Panc1 (cell line): ENCODE measurements around the gene HDAC1. TPM values are rescaled to one million over a fixed set of nuclear protein-coding genes. Genes with fewer than 3 reads are reported as not detected.

Source experiments
- ATAC-seq: fragments of 200-7000 bp; cut with Tn5 transposase; 2 replicates; pipeline ENCODE4 v1.9.1; 2020; ENCODE audit warnings: mild to moderate bottlenecking, moderate library complexity
- BruUV-seq: library from RNA; stranded (reverse); fragments of 400-500 nt; replicated peaks from 2 replicates; lab custom pipeline; 2021; lab: Mats Ljungman, UMichigan
- CTCF ChIA-PET: fragments of 300-600 bp; sonication (Branson Sonifier 250); formaldehyde crosslinking; loops from one replicate; lab custom pipeline; 2022; ENCODE audit warnings: antibody characterized with exemption; lab: Charles Lee
- POLR2A ChIA-PET: fragments of 300-600 bp; sonication (Branson Sonifier 250); formaldehyde crosslinking; loops from one replicate; lab custom pipeline; 2022; ENCODE audit warnings: antibody characterized with exemption; lab: Charles Lee
- DNase-seq: peaks from one replicate; pipeline ENCODE4 v3.0.0-alpha.2; 2010; ENCODE audit warnings: low read depth, low spot score
- H3K27ac ChIP-seq: 2 replicates; pipeline ENCODE4 v1.5.1; 2011; ENCODE audit warnings: mild to moderate bottlenecking, low read length, inconsistent platforms
- H3K27me3 ChIP-seq: fragments of 200-500 bp; sonication (Bioruptor generic); 2 replicates; pipeline ENCODE4 v1.6.0; 2014; ENCODE audit warnings: low read length, inconsistent platforms; ENCODE audit not compliant: control insufficient read depth, insufficient read depth
- H3K36me3 ChIP-seq: fragments of 200-500 bp; sonication (Bioruptor generic); 2 replicates; pipeline ENCODE4 v1.5.1; 2014; ENCODE audit warnings: inconsistent platforms, mild to moderate bottlenecking, low read length, moderate library complexity; ENCODE audit not compliant: control insufficient read depth, insufficient read depth
- H3K4me1 ChIP-seq: 2 replicates; pipeline ENCODE4 v1.5.1; 2011; ENCODE audit warnings: inconsistent platforms, mild to moderate bottlenecking, low read length, moderate library complexity; ENCODE audit not compliant: control insufficient read depth, insufficient read depth
- H3K4me3 ChIP-seq, 2 experiments: 2 replicates each; pipeline ENCODE4 v1.5.1; 2011 to 2012; ENCODE audit warnings: low read depth in 2 of 2, low read length in 2 of 2, mild to moderate bottlenecking in 2 of 2, inconsistent platforms in 1 of 2, moderate library complexity in 1 of 2
- H3K9me3 ChIP-seq: fragments of 200-500 bp; sonication (Bioruptor generic); 2 replicates; pipeline ENCODE4 v1.5.1; 2014; ENCODE audit warnings: low read depth, mild to moderate bottlenecking, inconsistent platforms, low read length, moderate library complexity; ENCODE audit not compliant: control insufficient read depth, insufficient read depth
- POLR2AphosphoS5 ChIP-seq: IDR thresholded peaks from 2 replicates; pipeline ENCODE4 v1.6.1; 2012; ENCODE audit warnings: mild to moderate bottlenecking, low read depth, low read length, moderate library complexity
- SIN3A ChIP-seq: IDR thresholded peaks from 2 replicates; pipeline ENCODE4 v1.6.1; 2012; ENCODE audit warnings: low read depth, mild to moderate bottlenecking, low read length, moderate library complexity, borderline replicate concordance; ENCODE audit not compliant: insufficient read depth
- TCF7L2 ChIP-seq: IDR thresholded peaks from 2 replicates; pipeline ENCODE4 v1.6.1; 2011; ENCODE audit warnings: mild to moderate bottlenecking, low read depth, low read length, inconsistent platforms
- in situ Hi-C: cut with HindIII; loops from 2 replicates; pipeline ENCODE4 v1.10.0; 2016; ENCODE audit warnings: low sequenced_read_pairs, low pct_unique_long_range_greater_than_20kb
- intact Hi-C: fragments of 100-400 bp; cut with micrococcal nuclease; formaldehyde crosslinking; loops from one replicate; pipeline ENCODE4 v1.10.0; 2022; ENCODE audit not compliant: unreplicated experiment
- total RNA-seq: library from RNA; stranded (reverse); gene quantifications from one replicate; pipeline ENCODE4 v1.2.1, GENCODE V29; 2021; ENCODE audit not compliant: unreplicated experiment
- TF ChIP-seq, protein P1 (sequence below), 2 experiments: IDR thresholded peaks; 2 replicates each; pipeline ENCODE4 v1.6.1; 2011 to 2012; ENCODE audit warnings: low read depth in 2 of 2, control low read depth in 1 of 2, low read length in 1 of 2, mild to moderate bottlenecking in 1 of 2, moderate library complexity in 1 of 2; ENCODE audit not compliant: insufficient read depth in 1 of 2
- TF ChIP-seq, protein P2 (sequence below): fragments of 450-650 bp; IDR thresholded peaks from 2 replicates; pipeline ENCODE4 v1.5.1; 2017; ENCODE audit warnings: mild to moderate bottlenecking

Gene HDAC1
- total RNA-seq, 1 experiment from 2014 or later, result 256 TPM

DNA sequence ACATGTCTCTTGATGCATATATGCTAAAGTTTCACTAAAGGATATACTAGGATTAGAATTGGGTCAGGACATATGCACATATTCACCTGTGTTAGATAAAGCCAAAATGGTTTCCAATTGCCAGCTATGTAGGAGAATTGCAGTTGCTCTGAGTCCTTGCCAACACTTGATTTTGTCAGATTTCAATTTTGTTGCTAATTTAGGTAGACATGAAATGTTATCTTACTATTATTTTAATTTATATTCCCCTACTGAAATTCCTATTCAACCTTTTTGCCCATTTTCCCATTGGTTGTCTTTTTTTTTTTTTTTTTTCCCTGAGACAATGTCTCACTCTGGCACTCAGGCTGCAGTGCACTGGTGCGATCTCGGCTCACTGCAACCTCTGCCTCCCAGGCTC lies 13.4 kb downstream of the HDAC1 start:
- Histone ChIP-seq H3K4me1 (peaks cover 5% of the 10 kb centered on the region; the same call in 1 of the 2 replicates), H3K9me3 (0 out of 2 replicates have a peak, but pooled peaks cover 3% of the 10 kb centered on the region), H3K4me3 (no peak overlapping the region), H3K27ac (no peak overlapping the region), H3K36me3 (peaks cover 10% of the 10 kb centered on the region), H3K27me3 (no peaks in the 10 kb centered on the region)
- no peak for ATAC-seq
- TF ChIP-seq, protein P1, sequence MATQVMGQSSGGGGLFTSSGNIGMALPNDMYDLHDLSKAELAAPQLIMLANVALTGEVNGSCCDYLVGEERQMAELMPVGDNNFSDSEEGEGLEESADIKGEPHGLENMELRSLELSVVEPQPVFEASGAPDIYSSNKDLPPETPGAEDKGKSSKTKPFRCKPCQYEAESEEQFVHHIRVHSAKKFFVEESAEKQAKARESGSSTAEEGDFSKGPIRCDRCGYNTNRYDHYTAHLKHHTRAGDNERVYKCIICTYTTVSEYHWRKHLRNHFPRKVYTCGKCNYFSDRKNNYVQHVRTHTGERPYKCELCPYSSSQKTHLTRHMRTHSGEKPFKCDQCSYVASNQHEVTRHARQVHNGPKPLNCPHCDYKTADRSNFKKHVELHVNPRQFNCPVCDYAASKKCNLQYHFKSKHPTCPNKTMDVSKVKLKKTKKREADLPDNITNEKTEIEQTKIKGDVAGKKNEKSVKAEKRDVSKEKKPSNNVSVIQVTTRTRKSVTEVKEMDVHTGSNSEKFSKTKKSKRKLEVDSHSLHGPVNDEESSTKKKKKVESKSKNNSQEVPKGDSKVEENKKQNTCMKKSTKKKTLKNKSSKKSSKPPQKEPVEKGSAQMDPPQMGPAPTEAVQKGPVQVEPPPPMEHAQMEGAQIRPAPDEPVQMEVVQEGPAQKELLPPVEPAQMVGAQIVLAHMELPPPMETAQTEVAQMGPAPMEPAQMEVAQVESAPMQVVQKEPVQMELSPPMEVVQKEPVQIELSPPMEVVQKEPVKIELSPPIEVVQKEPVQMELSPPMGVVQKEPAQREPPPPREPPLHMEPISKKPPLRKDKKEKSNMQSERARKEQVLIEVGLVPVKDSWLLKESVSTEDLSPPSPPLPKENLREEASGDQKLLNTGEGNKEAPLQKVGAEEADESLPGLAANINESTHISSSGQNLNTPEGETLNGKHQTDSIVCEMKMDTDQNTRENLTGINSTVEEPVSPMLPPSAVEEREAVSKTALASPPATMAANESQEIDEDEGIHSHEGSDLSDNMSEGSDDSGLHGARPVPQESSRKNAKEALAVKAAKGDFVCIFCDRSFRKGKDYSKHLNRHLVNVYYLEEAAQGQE (IDR thresholded peaks at IDR 0.05; ENCODE audit: insufficient read depth in 1 of 2, low read depth in 2 of 2, low read length in 1 of 2), result no peak
- TF ChIP-seq SIN3A (no peak), TCF7L2 (no peak)
- TF ChIP-seq, protein P2, sequence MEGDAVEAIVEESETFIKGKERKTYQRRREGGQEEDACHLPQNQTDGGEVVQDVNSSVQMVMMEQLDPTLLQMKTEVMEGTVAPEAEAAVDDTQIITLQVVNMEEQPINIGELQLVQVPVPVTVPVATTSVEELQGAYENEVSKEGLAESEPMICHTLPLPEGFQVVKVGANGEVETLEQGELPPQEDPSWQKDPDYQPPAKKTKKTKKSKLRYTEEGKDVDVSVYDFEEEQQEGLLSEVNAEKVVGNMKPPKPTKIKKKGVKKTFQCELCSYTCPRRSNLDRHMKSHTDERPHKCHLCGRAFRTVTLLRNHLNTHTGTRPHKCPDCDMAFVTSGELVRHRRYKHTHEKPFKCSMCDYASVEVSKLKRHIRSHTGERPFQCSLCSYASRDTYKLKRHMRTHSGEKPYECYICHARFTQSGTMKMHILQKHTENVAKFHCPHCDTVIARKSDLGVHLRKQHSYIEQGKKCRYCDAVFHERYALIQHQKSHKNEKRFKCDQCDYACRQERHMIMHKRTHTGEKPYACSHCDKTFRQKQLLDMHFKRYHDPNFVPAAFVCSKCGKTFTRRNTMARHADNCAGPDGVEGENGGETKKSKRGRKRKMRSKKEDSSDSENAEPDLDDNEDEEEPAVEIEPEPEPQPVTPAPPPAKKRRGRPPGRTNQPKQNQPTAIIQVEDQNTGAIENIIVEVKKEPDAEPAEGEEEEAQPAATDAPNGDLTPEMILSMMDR, result no peak
- in situ Hi-C loops, result no loop called here
- ChIA-PET POLR2A (interaction anchor here (0.7 kb wide), 1 partner anchor 99 kb away, joined by 8 read pairs; no protein-coding TSS in a partner anchor), CTCF (no interaction called here)
- BruUV-seq, result no TSS peak
- intact Hi-C loops, result no loop called here
- no peak for DNase-seq

GRCh38 chr1:32307324-32307723 lies 15.4 kb downstream of the HDAC1 start:
- in situ Hi-C loops, result no loop called here
- DNase-seq (no peak), ATAC-seq (no peak)
- peaks cover 5% of the 10 kb centered on the region; the same call in 1 of the 2 replicates for H3K4me1 ChIP-seq
- CTCF ChIA-PET, result no interaction called here
- BruUV-seq, result no TSS peak
- no peak overlapping the region for H3K27ac ChIP-seq
- no peak for TF ChIP-seq TCF7L2
- no peak for TF ChIP-seq SIN3A
- TF ChIP-seq POLR2AphosphoS5, result no peak
- TF ChIP-seq, protein P2, result no peak
- TF ChIP-seq, protein P1 (IDR thresholded peaks at IDR 0.05; ENCODE audit: insufficient read depth in 1 of 2, low read depth in 2 of 2, low read length in 1 of 2), result no peak
- 0 out of 2 replicates have a peak, but pooled peaks cover 3% of the 10 kb centered on the region for H3K9me3 ChIP-seq
- H3K27me3 ChIP-seq, result no peaks in the 10 kb centered on the region
- POLR2A ChIA-PET, result no interaction called here
- H3K4me3 ChIP-seq, result no peak overlapping the region
- intact Hi-C loops, result no loop called here
- peaks cover 10% of the 10 kb centered on the region for H3K36me3 ChIP-seq
